Glutamatergic neuron (in vitro differentiated cells): ENCODE measurements around the gene KIF3C. TPM values are rescaled to one million over a fixed set of nuclear protein-coding genes. Genes with fewer than 3 reads are reported as not detected.
"Not testable (repeated sequence)": the region's sequence is repeated elsewhere in the genome, so short reads cannot be mapped to it uniquely, and the experiment has no call there.

Source experiments
- DNase-seq: peaks from one replicate; pipeline ENCODE4 v3.0.0; 2022
- H3K27ac Mint-ChIP-seq: one replicate; pipeline ENCODE4 v1.8.0; 2020; ENCODE audit warnings: mild to moderate bottlenecking, mixed read lengths, inconsistent platforms; ENCODE audit not compliant: unreplicated experiment
- H3K27me3 Mint-ChIP-seq: one replicate; pipeline ENCODE4 v1.8.0; 2020; ENCODE audit warnings: mild to moderate bottlenecking, moderate library complexity, mixed read lengths, inconsistent platforms; ENCODE audit not compliant: unreplicated experiment
- H3K36me3 Mint-ChIP-seq: one replicate; pipeline ENCODE4 v1.8.0; 2020; ENCODE audit warnings: mild to moderate bottlenecking, mixed read lengths, inconsistent platforms; ENCODE audit not compliant: unreplicated experiment
- H3K4me1 Mint-ChIP-seq: one replicate; pipeline ENCODE4 v1.8.0; 2020; ENCODE audit warnings: mild to moderate bottlenecking, low read depth, mixed read lengths, inconsistent platforms; ENCODE audit not compliant: unreplicated experiment
- H3K4me3 Mint-ChIP-seq: one replicate; pipeline ENCODE4 v1.8.0; 2020; ENCODE audit warnings: mild to moderate bottlenecking, mixed read lengths, inconsistent platforms; ENCODE audit not compliant: unreplicated experiment
- H3K9me3 Mint-ChIP-seq: one replicate; pipeline ENCODE4 v1.8.0; 2020; ENCODE audit warnings: mild to moderate bottlenecking, moderate library complexity, mixed read lengths, inconsistent platforms; ENCODE audit not compliant: unreplicated experiment
- CTCF ChIP-seq: fragments of 200-600 bp; sonication (generic); IDR thresholded peaks from one replicate; pipeline ENCODE4 v1.5.0; 2021; ENCODE audit not compliant: partially characterized antibody, unreplicated experiment
- total RNA-seq: library from RNA; stranded (reverse); fragmentation: NEBNext Ultra II Directional; extraction: Animal tissue kit (Norgen Biotek cat#: 25700); gene quantifications from one replicate; pipeline ENCODE4 v1.2.1, GENCODE V29; 2021; ENCODE audit not compliant: unreplicated experiment

KIF3C gene
- total RNA-seq, 1 donor from 2014 or later = 210 TPM

- TF ChIP-seq CTCF = no peak
- H3K9me3 Mint-ChIP-seq = no peaks in the 10 kb centered on the region
- no peak overlapping the region for H3K27ac Mint-ChIP-seq
- no peak for DNase-seq
- no peaks in the 10 kb centered on the region for H3K27me3 Mint-ChIP-seq
- peaks cover 5% of the 10 kb centered on the region for H3K36me3 Mint-ChIP-seq
- no peak overlapping the region for H3K4me3 Mint-ChIP-seq
- H3K4me1 Mint-ChIP-seq = no peaks in the 10 kb centered on the region
These were observed 25.8 kb upstream of the KIF3C start for GRCh38 chr2:26008095-26008494.

GRCh38 chr2:26002632-26003310, 20.5 kb upstream of the KIF3C start:
- no peak for DNase-seq
- H3K4me3 Mint-ChIP-seq = peak overlapping the region; percentile 11

GRCh38 chr2:26001743-26002351, 19.6 kb upstream of the KIF3C start:
- no peak overlapping the region for H3K4me3 Mint-ChIP-seq

More at GRCh38 chr2:26002632-26003310, 20.5 kb upstream of the KIF3C start:
- no peaks in the 10 kb centered on the region for H3K4me1 Mint-ChIP-seq
- H3K27ac Mint-ChIP-seq = no peak overlapping the region
- no peak for TF ChIP-seq CTCF
- no peaks in the 10 kb centered on the region for H3K27me3 Mint-ChIP-seq
- no peaks in the 10 kb centered on the region for H3K36me3 Mint-ChIP-seq
- peaks cover 3% of the 10 kb centered on the region for H3K9me3 Mint-ChIP-seq

GRCh38 chr2:26000561-26001082, 18.3 kb upstream of the KIF3C start:
- no peak for TF ChIP-seq CTCF
- no peaks in the 10 kb centered on the region for H3K4me1 Mint-ChIP-seq
- no peaks in the 10 kb centered on the region for H3K36me3 Mint-ChIP-seq
- no peak overlapping the region for H3K4me3 Mint-ChIP-seq
- H3K27ac Mint-ChIP-seq = no peak overlapping the region
- DNase-seq = no peak
- H3K27me3 Mint-ChIP-seq = no peaks in the 10 kb centered on the region
- peaks cover 3% of the 10 kb centered on the region for H3K9me3 Mint-ChIP-seq

More at GRCh38 chr2:26001743-26002351, 19.6 kb upstream of the KIF3C start:
- DNase-seq = no peak
- Mint-ChIP-seq H3K36me3 (no peaks in the 10 kb centered on the region), H3K27ac (no peak overlapping the region), H3K4me1 (no peaks in the 10 kb centered on the region), H3K9me3 (peaks cover 3% of the 10 kb centered on the region), H3K27me3 (no peaks in the 10 kb centered on the region)
- no peak for TF ChIP-seq CTCF

- not testable (repeated sequence) for H3K27me3 Mint-ChIP-seq, H3K27ac Mint-ChIP-seq, H3K36me3 Mint-ChIP-seq, H3K4me1 Mint-ChIP-seq, H3K4me3 Mint-ChIP-seq, DNase-seq, H3K9me3 Mint-ChIP-seq
These were observed 17.1 kb upstream of the KIF3C start for GRCh38 chr2:25999406-25999805.

- not testable (repeated sequence) for H3K36me3 Mint-ChIP-seq, H3K9me3 Mint-ChIP-seq, H3K27me3 Mint-ChIP-seq, DNase-seq, H3K27ac Mint-ChIP-seq, H3K4me1 Mint-ChIP-seq, H3K4me3 Mint-ChIP-seq
These were observed 16.6 kb upstream of the KIF3C start for GRCh38 chr2:25998816-25999383.
